CD1c-positive myeloid dendritic cell (primary cell): ENCODE data around the gene TIMM21.
A peak's percentile ranks its signal among the peaks of the same experiment; 100 is the strongest.

Experiments used
- DNase-seq: peaks from one replicate; pipeline ENCODE4 v3.0.0-alpha.2; 2016; ENCODE audit errors: extremely low spot score

The TIMM21 gene

DNA sequence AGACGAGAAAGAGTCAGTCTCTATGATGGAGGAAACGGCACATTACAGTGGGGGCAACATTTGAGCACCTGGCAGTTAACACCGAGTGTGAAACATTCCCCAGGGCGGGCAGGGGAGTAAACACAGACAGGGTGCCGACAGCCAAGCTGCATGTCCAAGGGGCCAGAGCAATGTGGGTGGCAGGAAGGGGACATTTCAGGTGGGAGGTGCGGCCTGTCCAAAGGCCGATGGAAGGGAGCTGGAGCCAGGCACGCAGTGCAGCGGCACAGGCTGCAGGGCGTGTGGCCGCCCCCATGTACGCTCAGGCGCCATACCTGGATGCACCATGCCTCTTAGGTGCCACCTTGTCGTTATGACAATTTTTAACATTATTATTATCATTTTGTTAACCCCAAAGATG lies 43.3 kb downstream of the TIMM21 start:
- no peak for DNase-seq

- no peak for DNase-seq
Observed at GRCh38 chr18:74194691-74195090, 46.4 kb downstream of the TIMM21 start.

DNA sequence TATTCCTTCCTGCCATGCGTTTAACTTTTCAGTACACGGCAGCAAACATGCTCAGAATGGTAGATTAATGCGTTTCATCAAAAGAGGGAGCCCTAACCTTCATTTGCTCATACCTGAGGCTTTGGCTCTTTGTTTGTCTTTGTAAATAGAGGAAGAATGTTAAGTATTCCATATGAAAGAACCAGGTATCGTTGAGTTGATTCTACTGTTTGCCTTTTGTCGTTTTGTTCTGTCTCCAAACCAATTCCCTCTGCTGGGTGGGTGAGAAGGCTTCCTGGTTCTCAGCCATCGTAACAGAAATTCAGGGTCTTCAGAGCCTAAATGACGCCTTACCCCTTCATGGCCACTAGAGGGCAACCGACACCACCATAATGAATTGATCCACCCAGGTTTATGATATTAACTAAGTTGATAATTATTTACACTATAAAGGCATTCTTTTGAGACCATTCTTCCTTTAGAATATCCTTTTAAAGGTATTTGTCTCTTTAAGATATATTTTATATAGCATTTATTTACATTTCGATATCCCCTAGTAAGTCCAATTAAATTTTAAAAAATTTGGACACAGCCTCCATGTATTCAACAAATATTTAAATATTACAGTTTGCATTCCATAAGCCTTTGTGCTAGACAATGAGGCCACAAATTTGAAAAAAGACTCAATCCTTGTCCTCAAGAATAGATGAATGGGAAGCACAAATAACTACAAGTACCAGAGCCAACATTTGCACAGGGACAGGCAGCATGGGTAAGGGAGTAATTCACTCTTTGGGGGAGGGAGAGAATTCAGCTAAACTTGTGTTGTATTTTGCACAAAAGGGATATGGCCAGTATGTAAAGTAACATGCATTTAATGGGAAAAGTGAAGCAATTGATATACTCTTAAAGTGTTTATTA lies 48.1 kb downstream of the TIMM21 start:
- peak; percentile 75 for DNase-seq

GRCh38 chr18:74197705-74198341 lies 49.5 kb downstream of the TIMM21 start:
- DNase-seq: no peak

DNA sequence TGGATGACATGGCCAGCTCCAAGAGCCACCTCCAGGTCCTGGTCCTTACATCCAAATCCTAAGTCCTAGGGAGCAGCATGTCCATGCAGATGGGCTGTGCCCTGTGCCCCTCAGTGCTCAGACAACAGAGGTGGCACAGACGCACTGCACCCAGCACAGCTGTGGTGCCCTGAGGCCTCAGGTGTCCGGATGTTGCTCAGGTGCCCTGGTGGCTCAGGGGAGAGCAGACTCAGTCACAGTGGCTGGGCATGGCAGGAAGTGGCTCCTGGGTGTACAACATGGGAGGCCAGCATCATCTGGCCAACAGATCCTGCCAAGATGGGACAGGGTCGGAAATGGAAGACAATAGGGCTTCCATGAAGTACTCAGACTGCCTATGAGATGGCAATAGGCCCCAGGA lies 50.1 kb downstream of the TIMM21 start:
- DNase-seq: no peak

GRCh38 chr18:74200780-74201179 lies 52.5 kb downstream of the TIMM21 start:
- DNase-seq: peak; percentile 9

GRCh38 chr18:74203811-74204210 lies 55.5 kb downstream of the TIMM21 start:
- DNase-seq: no peak

- DNase-seq: no peak
Observed at GRCh38 chr18:74204526-74205152, 56.3 kb downstream of the TIMM21 start.
